Measurements from ENCODE around the gene ZNF304.

Gene ZNF304

DNA sequence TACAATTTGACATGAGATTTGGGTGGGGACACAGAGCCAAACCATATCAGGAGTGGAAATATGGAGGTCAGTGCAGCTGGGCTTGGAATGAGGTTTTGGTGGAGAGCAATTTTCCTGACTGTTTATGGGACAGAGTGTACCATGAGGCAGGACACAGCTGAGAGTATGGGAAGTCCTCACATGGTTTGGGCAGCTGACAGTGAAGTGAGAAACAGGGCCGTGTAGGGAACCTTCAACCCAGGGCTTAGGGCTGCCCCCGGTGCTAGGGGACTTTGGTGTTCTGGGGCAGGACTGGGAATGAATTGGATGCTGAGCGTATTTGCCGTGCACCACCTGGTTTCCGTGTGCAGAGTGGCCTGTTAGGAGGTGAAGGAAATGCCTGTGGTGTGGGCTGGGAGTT lies 44.6 kb downstream of the ZNF304 start:
- H3K27me3 ChIP-seq = no peaks in the 10 kb centered on the region
- TF ChIP-seq, protein P1, sequence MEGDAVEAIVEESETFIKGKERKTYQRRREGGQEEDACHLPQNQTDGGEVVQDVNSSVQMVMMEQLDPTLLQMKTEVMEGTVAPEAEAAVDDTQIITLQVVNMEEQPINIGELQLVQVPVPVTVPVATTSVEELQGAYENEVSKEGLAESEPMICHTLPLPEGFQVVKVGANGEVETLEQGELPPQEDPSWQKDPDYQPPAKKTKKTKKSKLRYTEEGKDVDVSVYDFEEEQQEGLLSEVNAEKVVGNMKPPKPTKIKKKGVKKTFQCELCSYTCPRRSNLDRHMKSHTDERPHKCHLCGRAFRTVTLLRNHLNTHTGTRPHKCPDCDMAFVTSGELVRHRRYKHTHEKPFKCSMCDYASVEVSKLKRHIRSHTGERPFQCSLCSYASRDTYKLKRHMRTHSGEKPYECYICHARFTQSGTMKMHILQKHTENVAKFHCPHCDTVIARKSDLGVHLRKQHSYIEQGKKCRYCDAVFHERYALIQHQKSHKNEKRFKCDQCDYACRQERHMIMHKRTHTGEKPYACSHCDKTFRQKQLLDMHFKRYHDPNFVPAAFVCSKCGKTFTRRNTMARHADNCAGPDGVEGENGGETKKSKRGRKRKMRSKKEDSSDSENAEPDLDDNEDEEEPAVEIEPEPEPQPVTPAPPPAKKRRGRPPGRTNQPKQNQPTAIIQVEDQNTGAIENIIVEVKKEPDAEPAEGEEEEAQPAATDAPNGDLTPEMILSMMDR (IDR thresholded peaks at IDR 0.05; ENCODE audit: low read depth, low read length) = no peak
- no peaks in the 10 kb centered on the region for H3K4me1 ChIP-seq
- peaks cover 31% of the 10 kb centered on the region for H3K36me3 ChIP-seq
- no peak overlapping the region for H3K4me3 ChIP-seq (ENCODE audit: low read depth, low read length)
- no peak for DNase-seq
- no peaks in the 10 kb centered on the region; the same call in 1 of the 2 replicates for H3K9me3 ChIP-seq

DNA sequence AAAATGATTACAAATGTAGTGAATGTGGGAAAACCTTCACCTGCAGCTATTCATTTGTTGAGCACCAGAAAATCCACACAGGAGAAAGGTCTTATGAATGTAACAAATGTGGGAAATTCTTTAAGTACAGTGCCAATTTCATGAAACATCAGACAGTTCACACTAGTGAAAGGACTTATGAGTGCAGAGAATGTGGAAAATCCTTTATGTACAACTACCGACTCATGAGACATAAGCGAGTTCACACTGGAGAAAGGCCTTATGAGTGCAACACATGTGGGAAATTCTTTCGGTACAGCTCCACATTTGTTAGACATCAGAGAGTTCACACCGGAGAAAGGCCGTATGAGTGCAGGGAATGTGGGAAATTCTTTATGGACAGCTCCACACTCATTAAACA lies 47.8 kb downstream of the ZNF304 start:
- Histone ChIP-seq H3K9me3 (no peaks in the 10 kb centered on the region; the same call in 1 of the 2 replicates), H3K27me3 (no peaks in the 10 kb centered on the region), H3K4me3 (ENCODE audit: low read depth, low read length) (no peak overlapping the region), H3K4me1 (no peaks in the 10 kb centered on the region), H3K36me3 (peaks cover 31% of the 10 kb centered on the region)
- DNase-seq = no peak
- TF ChIP-seq, protein P1 (IDR thresholded peaks at IDR 0.05; ENCODE audit: low read depth, low read length) = no peak

DNA sequence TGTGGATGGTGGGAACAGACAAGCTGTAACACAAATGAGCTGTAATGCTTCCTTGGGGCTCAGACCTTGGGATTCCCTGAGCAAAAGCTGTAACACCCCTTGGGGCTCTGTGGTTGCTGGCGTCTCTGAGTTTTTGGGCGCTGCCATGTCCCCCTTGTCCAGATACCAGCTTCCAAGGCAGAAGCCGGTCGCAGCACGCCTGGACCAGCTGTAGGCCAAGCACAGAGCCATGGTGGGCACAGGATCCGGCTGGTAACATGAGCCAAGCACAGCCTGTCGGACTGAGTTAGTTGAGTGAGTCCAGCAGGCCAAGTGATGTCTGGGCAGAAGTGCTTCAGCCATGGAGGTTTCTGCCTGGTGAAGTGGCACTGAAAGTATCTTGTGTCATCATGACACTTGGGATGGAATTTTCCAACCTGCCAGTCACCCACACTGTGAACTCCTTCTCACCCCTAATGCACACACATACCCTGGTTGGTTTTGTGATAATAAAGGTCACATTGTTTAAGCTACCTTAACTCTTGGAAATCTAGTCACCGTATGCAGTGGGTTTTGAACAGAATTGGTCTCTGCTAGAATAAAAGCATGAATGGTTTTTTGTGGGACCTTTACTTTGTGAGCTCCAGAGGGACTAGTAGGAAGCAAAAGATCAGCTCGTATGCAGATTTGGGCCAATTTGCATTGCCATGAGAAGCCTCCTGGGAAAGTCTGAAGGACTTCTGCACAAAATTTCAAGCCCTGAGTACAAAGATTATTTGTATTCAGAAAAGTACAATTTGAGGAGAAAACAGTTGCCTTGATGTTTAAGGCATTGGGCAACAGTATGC lies 52.9 kb downstream of the ZNF304 start:
- peaks cover 7% of the 10 kb centered on the region for H3K36me3 ChIP-seq
- H3K4me1 ChIP-seq = no peaks in the 10 kb centered on the region
- no peak for DNase-seq
- H3K27me3 ChIP-seq = no peaks in the 10 kb centered on the region
- no peak overlapping the region for H3K4me3 ChIP-seq (ENCODE audit: low read depth, low read length)
- TF ChIP-seq, protein P1 (IDR thresholded peaks at IDR 0.05; ENCODE audit: low read depth, low read length) = no peak
- H3K9me3 ChIP-seq = no peaks in the 10 kb centered on the region

DNA sequence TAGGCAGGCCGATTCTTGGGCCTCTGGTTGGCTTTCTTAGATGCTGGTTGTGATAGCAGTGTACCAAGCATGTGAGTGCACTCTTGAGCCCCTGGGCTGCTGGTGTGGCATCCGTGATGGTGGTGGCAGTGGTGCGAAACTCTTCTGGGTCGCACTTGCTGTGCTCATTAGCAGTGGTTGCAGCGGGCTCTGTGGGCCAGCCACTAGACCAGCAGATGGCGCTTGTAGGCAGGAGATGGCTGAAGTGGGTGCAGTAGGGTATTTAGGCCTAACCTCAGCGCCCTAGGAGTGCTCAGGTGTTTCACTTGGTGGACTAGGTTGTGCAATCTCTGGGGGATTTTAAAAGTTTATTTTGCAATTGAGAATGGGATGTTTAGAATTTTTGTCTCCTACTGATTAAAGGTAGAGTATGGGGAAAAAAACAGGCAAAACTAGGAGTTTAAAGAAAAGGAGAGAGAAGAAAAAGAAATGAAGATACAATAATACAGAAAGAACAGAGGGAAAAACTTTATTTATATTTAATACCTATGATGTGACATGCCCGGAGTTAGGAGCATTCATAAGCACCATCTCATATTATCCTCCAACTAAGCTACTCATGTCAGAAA lies 55.5 kb downstream of the ZNF304 start:
- no peaks in the 10 kb centered on the region for H3K4me1 ChIP-seq
- no peaks in the 10 kb centered on the region for H3K9me3 ChIP-seq
- no peaks in the 10 kb centered on the region for H3K27me3 ChIP-seq
- H3K4me3 ChIP-seq (ENCODE audit: low read depth, low read length) = no peak overlapping the region
- TF ChIP-seq, protein P1 (IDR thresholded peaks at IDR 0.05; ENCODE audit: low read depth, low read length) = peak; percentile 89
- peak; percentile 77 for DNase-seq
- H3K36me3 ChIP-seq = no peaks in the 10 kb centered on the region; the same call in 1 of the 2 replicates
